CD4-positive, CD25-positive, alpha-beta regulatory T cell (primary cell): ENCODE data around the gene ARGFX. TPM values are rescaled to one million over a fixed set of nuclear protein-coding genes. Genes with fewer than 3 reads are reported as not detected.

Source experiments
- ATAC-seq, 2 donors: fragments of 150-1000 bp; cut with Tn5 transposase; one replicate each; pipeline ENCODE4 v1.10.0; 2021; ENCODE audit warnings: low read depth in 2 of 2, moderate number of reproducible peaks in 2 of 2, moderate library complexity in 1 of 2
- DNase-seq, 3 donors: peaks; one replicate each; pipeline versions ENCODE4 v3.0.0 to v3.0.0-alpha.2; 2012 to 2022; ENCODE audit warnings: mixed read lengths in 1 of 3
- H3K27ac ChIP-seq: one replicate; pipeline ENCODE4 v1.7.0; 2013; ENCODE audit warnings: mild to moderate bottlenecking, low read length; ENCODE audit not compliant: insufficient read depth, poor library complexity, severe bottlenecking
- H3K27me3 ChIP-seq: one replicate; pipeline ENCODE4 v1.7.0; 2013; ENCODE audit warnings: low read length; ENCODE audit not compliant: control insufficient read depth, insufficient read depth
- H3K36me3 ChIP-seq: one replicate; pipeline ENCODE4 v1.7.0; 2013; ENCODE audit warnings: mild to moderate bottlenecking, low read length, moderate library complexity; ENCODE audit not compliant: control insufficient read depth, insufficient read depth
- H3K4me1 ChIP-seq: 2 replicates; pipeline ENCODE4 v1.7.0; 2013; ENCODE audit warnings: mild to moderate bottlenecking, low read length; ENCODE audit not compliant: insufficient read depth, control insufficient read depth, poor library complexity, severe bottlenecking
- H3K4me3 ChIP-seq: one replicate; pipeline ENCODE4 v1.7.0; 2013; ENCODE audit warnings: low read depth, mild to moderate bottlenecking, low read length, moderate library complexity
- H3K9me3 ChIP-seq, 2 experiments: 1 replicate in 1 of 2; 2 replicates in 1 of 2; pipeline ENCODE4 v1.7.0; 2013; ENCODE audit warnings: low read length in 2 of 2, mild to moderate bottlenecking in 1 of 2, moderate library complexity in 1 of 2; ENCODE audit not compliant: control insufficient read depth in 2 of 2
- H3K27ac Mint-ChIP-seq, 3 donors: one replicate each; pipeline ENCODE4 v1.8.0; 2020 to 2022; ENCODE audit warnings: mild to moderate bottlenecking in 3 of 3, mixed read lengths in 3 of 3, moderate library complexity in 2 of 3
- H3K27me3 Mint-ChIP-seq: one replicate; pipeline ENCODE4 v1.8.0; 2022; ENCODE audit warnings: mild to moderate bottlenecking, mixed read lengths
- H3K36me3 Mint-ChIP-seq: one replicate; pipeline ENCODE4 v1.8.0; 2020; ENCODE audit warnings: mixed read lengths
- H3K4me1 Mint-ChIP-seq, 4 donors: one replicate each; pipeline ENCODE4 v1.8.0; 2020 to 2022; ENCODE audit warnings: mixed read lengths in 4 of 4, mild to moderate bottlenecking in 1 of 4
- H3K4me3 Mint-ChIP-seq, 4 donors: one replicate each; pipeline ENCODE4 v1.8.0; 2020 to 2022; ENCODE audit warnings: mild to moderate bottlenecking in 4 of 4, mixed read lengths in 4 of 4, moderate library complexity in 3 of 4
- H3K9me3 Mint-ChIP-seq, 7 donors: one replicate each; pipeline ENCODE4 v1.8.0; 2020 to 2022; ENCODE audit warnings: mixed read lengths in 7 of 7, mild to moderate bottlenecking in 3 of 7, moderate library complexity in 2 of 7
- polyA plus RNA-seq, 4 donors: library from polyadenylated mRNA; unstranded; fragments of 300-500 nt; fragmentation: Illumina TruSeq; gene quantifications; one replicate each; pipeline ENCODE4 v1.2.3, GENCODE V29; 2021
- total RNA-seq: library from RNA; stranded (reverse); gene quantifications from one replicate; pipeline ENCODE4 v1.2.3, GENCODE V29; 2022

Gene ARGFX
- total RNA-seq = not detected
- not detected for polyA plus RNA-seq

GRCh38 chr3:121567649-121568048 lies at the start of gene ARGFX:
Gene ARGFX, plus strand, starts transcription at chr3:121567949. Its CDS starts 2,765 bp downstream, at chr3:121570714.
- H3K36me3 ChIP-seq = no peaks in the 10 kb centered on the region
- H3K4me1 ChIP-seq = no peaks in the 10 kb centered on the region
- H3K27me3 ChIP-seq = peaks cover 2% of the 10 kb centered on the region
- Mint-ChIP-seq H3K4me3 (no peak within 1 kb of the TSS), H3K36me3 (no peaks in the 10 kb centered on the region), H3K27me3 (peaks cover 20% of the 10 kb centered on the region), H3K4me1 (no peaks in the 10 kb centered on the region), H3K27ac (no peak within 1 kb of the TSS), H3K9me3 (no peaks in the 10 kb centered on the region)
- H3K4me3 ChIP-seq = no peak within 1 kb of the TSS
- no peak for ATAC-seq
- H3K9me3 ChIP-seq = no peaks in the 10 kb centered on the region
- no peak for DNase-seq
- no peak within 1 kb of the TSS for H3K27ac ChIP-seq

- H3K36me3 Mint-ChIP-seq = peaks cover 14% of the 10 kb centered on the region
- no peak overlapping the region for H3K27ac ChIP-seq
- no peaks in the 10 kb centered on the region for H3K27me3 ChIP-seq
- H3K4me1 ChIP-seq = no peaks in the 10 kb centered on the region
- H3K4me3 Mint-ChIP-seq = no peak overlapping the region
- no peak overlapping the region for H3K4me3 ChIP-seq
- peaks cover 9 to 28% of the 10 kb centered on the region in 2 experiments for H3K9me3 ChIP-seq
- no peaks in the 10 kb centered on the region for H3K4me1 Mint-ChIP-seq
- H3K27ac Mint-ChIP-seq = no peak overlapping the region
- DNase-seq (no peak), ATAC-seq (no peak)
- no peaks in the 10 kb centered on the region for H3K36me3 ChIP-seq
- peaks cover 0 to 23% (median 3%) of the 10 kb centered on the region in 7 donors for H3K9me3 Mint-ChIP-seq
- no peaks in the 10 kb centered on the region for H3K27me3 Mint-ChIP-seq
These were observed 49.6 kb upstream of the ARGFX start for GRCh38 chr3:121517953-121518655.

- Histone ChIP-seq H3K36me3 (no peaks in the 10 kb centered on the region), H3K4me3 (no peak overlapping the region), H3K27ac (no peak overlapping the region), H3K4me1 (no peaks in the 10 kb centered on the region), H3K27me3 (no peaks in the 10 kb centered on the region), H3K9me3 (peaks cover 5 to 16% of the 10 kb centered on the region in 2 experiments)
- peaks cover 14% of the 10 kb centered on the region for H3K36me3 Mint-ChIP-seq
- no peaks in the 10 kb centered on the region for H3K4me1 Mint-ChIP-seq
- no peaks in the 10 kb centered on the region for H3K27me3 Mint-ChIP-seq
- H3K9me3 Mint-ChIP-seq = peaks cover 0 to 16% (median 3%) of the 10 kb centered on the region in 7 donors
- H3K4me3 Mint-ChIP-seq = no peak overlapping the region
- ATAC-seq = no peak
- DNase-seq = no peak
- H3K27ac Mint-ChIP-seq = peak overlapping the region in 1 of 3 donors; percentile 24
These were observed 47.2 kb upstream of the ARGFX start for GRCh38 chr3:121520510-121520909.

GRCh38 chr3:121529308-121529707 lies 38.4 kb upstream of the ARGFX start:
- Mint-ChIP-seq H3K27me3 (no peaks in the 10 kb centered on the region), H3K4me1 (peaks cover 0 to 8% (median 4%) of the 10 kb centered on the region in 4 donors), H3K9me3 (no peaks in the 10 kb centered on the region), H3K36me3 (no peaks in the 10 kb centered on the region), H3K4me3 (no peak overlapping the region), H3K27ac (no peak overlapping the region)
- Histone ChIP-seq H3K27ac (no peak overlapping the region), H3K4me1 (no peaks in the 10 kb centered on the region), H3K27me3 (no peaks in the 10 kb centered on the region), H3K36me3 (no peaks in the 10 kb centered on the region), H3K4me3 (no peak overlapping the region), H3K9me3 (no peaks in the 10 kb centered on the region)
- DNase-seq (peak in 1 of 3 donors; percentile 15), ATAC-seq (no peak)

GRCh38 chr3:121531269-121531668 lies 36.5 kb upstream of the ARGFX start:
- Mint-ChIP-seq H3K36me3 (no peaks in the 10 kb centered on the region), H3K9me3 (no peaks in the 10 kb centered on the region), H3K4me3 (no peak overlapping the region), H3K27me3 (no peaks in the 10 kb centered on the region), H3K27ac (peak overlapping the region in 1 of 3 donors; percentile 52), H3K4me1 (peaks cover 0 to 13% (median 5%) of the 10 kb centered on the region in 4 donors)
- no peaks in the 10 kb centered on the region for H3K36me3 ChIP-seq
- no peak overlapping the region for H3K27ac ChIP-seq
- H3K4me3 ChIP-seq = no peak overlapping the region
- ATAC-seq = no peak
- no peaks in the 10 kb centered on the region for H3K4me1 ChIP-seq
- no peaks in the 10 kb centered on the region for H3K27me3 ChIP-seq
- no peaks in the 10 kb centered on the region for H3K9me3 ChIP-seq
- DNase-seq = peak in 1 of 3 donors; percentile 13

- Histone ChIP-seq H3K36me3 (no peaks in the 10 kb centered on the region), H3K9me3 (no peaks in the 10 kb centered on the region), H3K27ac (no peak overlapping the region), H3K27me3 (no peaks in the 10 kb centered on the region), H3K4me1 (peaks cover 13% of the 10 kb centered on the region), H3K4me3 (no peak overlapping the region)
- Mint-ChIP-seq H3K4me1 (peaks cover 8 to 19% (median 10%) of the 10 kb centered on the region in 4 donors), H3K4me3 (peak overlapping the region in 1 of 4 donors; percentile 56), H3K27ac (no peak overlapping the region), H3K9me3 (no peaks in the 10 kb centered on the region), H3K27me3 (peaks cover 5% of the 10 kb centered on the region), H3K36me3 (no peaks in the 10 kb centered on the region)
- DNase-seq (no peak), ATAC-seq (no peak)
These were observed 24.8 kb upstream of the ARGFX start for GRCh38 chr3:121542924-121543323.

GRCh38 chr3:121545049-121545573 lies 22.6 kb upstream of the ARGFX start:
- H3K4me3 ChIP-seq = peak overlapping the region; percentile 100
- no peak for DNase-seq

More at GRCh38 chr3:121545049-121545573, 22.6 kb upstream of the ARGFX start:
- peak overlapping the region in 1 of 3 donors; percentile 91 for H3K27ac Mint-ChIP-seq
- Histone ChIP-seq H3K4me1 (peaks cover 13% of the 10 kb centered on the region), H3K27ac (peak overlapping the region; percentile 38), H3K36me3 (no peaks in the 10 kb centered on the region), H3K27me3 (no peaks in the 10 kb centered on the region), H3K9me3 (no peaks in the 10 kb centered on the region)
- H3K9me3 Mint-ChIP-seq = no peaks in the 10 kb centered on the region
- no peak for ATAC-seq
- H3K4me3 Mint-ChIP-seq = peak overlapping the region; percentile 88 to 97 (median 90)
- H3K4me1 Mint-ChIP-seq = peaks cover 8 to 19% (median 10%) of the 10 kb centered on the region in 4 donors
- peaks cover 5% of the 10 kb centered on the region for H3K27me3 Mint-ChIP-seq
- H3K36me3 Mint-ChIP-seq = no peaks in the 10 kb centered on the region
